ENCODE measurements around the gene RIMKLB. TPM values are rescaled to one million over a fixed set of nuclear protein-coding genes. Genes with fewer than 3 reads are reported as not detected.

The RIMKLB gene
- polyA plus RNA-seq, 1 donor (not counting 4 experiments of a cell fraction or from before 2014, with no cell fraction given) = 51.1 TPM

- dilution Hi-C loops (cut with MboI; ENCODE audit: extremely low pct_ligation_motif_present, low sequenced_read_pairs) = no loop called here
- H3K27ac ChIP-seq (ENCODE audit: control insufficient read depth, insufficient read depth, low read length) = no peak overlapping the region
- H3K4me2 ChIP-seq (ENCODE audit: control insufficient read depth, extremely low read depth, insufficient read depth, low read depth, low read length) = no peak overlapping the region
- no peaks in the 10 kb centered on the region for H3K9me3 ChIP-seq (ENCODE audit: control insufficient read depth, low read depth, low read length)
- H3K4me1 ChIP-seq (ENCODE audit: control insufficient read depth, extremely low read depth, insufficient read depth, low read length) = no peaks in the 10 kb centered on the region
- H2AFZ ChIP-seq (ENCODE audit: control insufficient read depth, low read length) = no peak overlapping the region
- H4K20me1 ChIP-seq (ENCODE audit: control insufficient read depth, extremely low read depth, insufficient read depth, low read length) = no peaks in the 10 kb centered on the region
- no peak for DNase-seq (ENCODE audit: low read depth, low spot score)
- TF ChIP-seq, protein P1, sequence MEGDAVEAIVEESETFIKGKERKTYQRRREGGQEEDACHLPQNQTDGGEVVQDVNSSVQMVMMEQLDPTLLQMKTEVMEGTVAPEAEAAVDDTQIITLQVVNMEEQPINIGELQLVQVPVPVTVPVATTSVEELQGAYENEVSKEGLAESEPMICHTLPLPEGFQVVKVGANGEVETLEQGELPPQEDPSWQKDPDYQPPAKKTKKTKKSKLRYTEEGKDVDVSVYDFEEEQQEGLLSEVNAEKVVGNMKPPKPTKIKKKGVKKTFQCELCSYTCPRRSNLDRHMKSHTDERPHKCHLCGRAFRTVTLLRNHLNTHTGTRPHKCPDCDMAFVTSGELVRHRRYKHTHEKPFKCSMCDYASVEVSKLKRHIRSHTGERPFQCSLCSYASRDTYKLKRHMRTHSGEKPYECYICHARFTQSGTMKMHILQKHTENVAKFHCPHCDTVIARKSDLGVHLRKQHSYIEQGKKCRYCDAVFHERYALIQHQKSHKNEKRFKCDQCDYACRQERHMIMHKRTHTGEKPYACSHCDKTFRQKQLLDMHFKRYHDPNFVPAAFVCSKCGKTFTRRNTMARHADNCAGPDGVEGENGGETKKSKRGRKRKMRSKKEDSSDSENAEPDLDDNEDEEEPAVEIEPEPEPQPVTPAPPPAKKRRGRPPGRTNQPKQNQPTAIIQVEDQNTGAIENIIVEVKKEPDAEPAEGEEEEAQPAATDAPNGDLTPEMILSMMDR (optimal IDR thresholded peaks at IDR 0.05 in 1 of 3, IDR thresholded peaks at IDR 0.05 in 1 of 3, conservative IDR thresholded peaks at IDR 0.05 in 1 of 3; ENCODE audit: extremely low read depth in 1 of 3, insufficient read depth in 2 of 3, low read length in 3 of 3) = no peak
- TF ChIP-seq EZH2 (IDR thresholded peaks at IDR 0.05; ENCODE audit: low read length) = no peak
- H3K9me1 ChIP-seq (ENCODE audit: control insufficient read depth, extremely low read depth, insufficient read depth, low read length) = no peaks in the 10 kb centered on the region
- peaks cover 5 to 15% of the 10 kb centered on the region in 2 experiments for H3K36me3 ChIP-seq (ENCODE audit: control insufficient read depth in 2 of 2, extremely low read depth in 1 of 2, insufficient read depth in 2 of 2, low read length in 2 of 2)
- no peaks in the 10 kb centered on the region for H3K27me3 ChIP-seq (ENCODE audit: control insufficient read depth, extremely low read depth, insufficient read depth, low read length)
- peaks cover 56% of the 10 kb centered on the region for H3K79me2 ChIP-seq (ENCODE audit: control insufficient read depth, insufficient read depth, low read length)
- H3K4me3 ChIP-seq (ENCODE audit: control insufficient read depth in 2 of 3, extremely low read depth in 1 of 3, insufficient read depth in 2 of 3, low read depth in 1 of 3, low read length in 3 of 3) = no peak overlapping the region
- H3K9ac ChIP-seq (ENCODE audit: control insufficient read depth, extremely low read depth, insufficient read depth, low read length) = no peak overlapping the region
- FAIRE-seq = no peak
Observed at GRCh38 chr12:8712572-8712971, 14.8 kb downstream of the RIMKLB start.

- Histone ChIP-seq H3K79me2 (ENCODE audit: control insufficient read depth, insufficient read depth, low read length) (peaks cover 49% of the 10 kb centered on the region), H4K20me1 (ENCODE audit: control insufficient read depth, extremely low read depth, insufficient read depth, low read length) (no peaks in the 10 kb centered on the region), H3K36me3 (ENCODE audit: control insufficient read depth in 2 of 2, extremely low read depth in 1 of 2, insufficient read depth in 2 of 2, low read length in 2 of 2) (peaks cover 4 to 10% of the 10 kb centered on the region in 2 experiments), H2AFZ (ENCODE audit: control insufficient read depth, low read length) (no peak overlapping the region), H3K9me3 (ENCODE audit: control insufficient read depth, low read depth, low read length) (no peaks in the 10 kb centered on the region), H3K9me1 (ENCODE audit: control insufficient read depth, extremely low read depth, insufficient read depth, low read length) (no peaks in the 10 kb centered on the region), H3K4me3 (ENCODE audit: control insufficient read depth in 2 of 3, extremely low read depth in 1 of 3, insufficient read depth in 2 of 3, low read depth in 1 of 3, low read length in 3 of 3) (no peak overlapping the region), H3K4me1 (ENCODE audit: control insufficient read depth, extremely low read depth, insufficient read depth, low read length) (no peaks in the 10 kb centered on the region), H3K27ac (ENCODE audit: control insufficient read depth, insufficient read depth, low read length) (no peak overlapping the region), H3K9ac (ENCODE audit: control insufficient read depth, extremely low read depth, insufficient read depth, low read length) (no peak overlapping the region), H3K27me3 (ENCODE audit: control insufficient read depth, extremely low read depth, insufficient read depth, low read length) (no peaks in the 10 kb centered on the region), H3K4me2 (ENCODE audit: control insufficient read depth, extremely low read depth, insufficient read depth, low read depth, low read length) (no peak overlapping the region)
- no peak for FAIRE-seq
- dilution Hi-C loops (cut with MboI; ENCODE audit: extremely low pct_ligation_motif_present, low sequenced_read_pairs) = no loop called here
- DNase-seq (ENCODE audit: low read depth, low spot score) = no peak
- no peak for TF ChIP-seq EZH2 (IDR thresholded peaks at IDR 0.05; ENCODE audit: low read length)
- TF ChIP-seq, protein P1 (optimal IDR thresholded peaks at IDR 0.05 in 1 of 3, IDR thresholded peaks at IDR 0.05 in 1 of 3, conservative IDR thresholded peaks at IDR 0.05 in 1 of 3; ENCODE audit: extremely low read depth in 1 of 3, insufficient read depth in 2 of 3, low read length in 3 of 3) = no peak
Observed at GRCh38 chr12:8722286-8722800, 24.6 kb downstream of the RIMKLB start.
